Adrenal gland (tissue), 19 donors: ENCODE results near the gene HOXA10. TPM values are rescaled to one million over a fixed set of nuclear protein-coding genes. Genes with fewer than 3 reads are reported as not detected.

Experiments
- DNase-seq, 7 donors: peaks; one replicate each; pipeline ENCODE4 v3.0.0-alpha.2; 2019 to 2020
- H3K27ac ChIP-seq, 5 donors: fragments of 200-600 bp; sonication (generic) in 4 of 5; 1 replicate in 3 of 5; 2 replicates in 2 of 5; pipeline versions ENCODE4 v1.5.1 to v1.8.0; 2016 to 2020; ENCODE audit warnings: mild to moderate bottlenecking in 1 of 5
- H3K27me3 ChIP-seq: fragments of 200-600 bp; 2 replicates; pipeline ENCODE4 v1.8.0; 2021
- H3K36me3 ChIP-seq, 2 donors: fragments of 200-600 bp; replicated peaks in 1 of 2; 1 replicate in 1 of 2; 2 replicates in 1 of 2; pipeline versions ENCODE4 v1.5.1 to v1.8.0; 2018 to 2022
- H3K4me1 ChIP-seq, 2 donors: fragments of 200-600 bp; replicated peaks in 1 of 2; 1 replicate in 1 of 2; 2 replicates in 1 of 2; pipeline versions ENCODE4 v1.5.1 to v1.8.0; 2018 to 2021
- H3K4me3 ChIP-seq, 4 donors: fragments of 200-600 bp; sonication (generic) in 3 of 4; one replicate each; pipeline ENCODE4 v1.5.1; 2016 to 2018
- H3K9me3 ChIP-seq, 3 donors: fragments of 200-600 bp; sonication (generic) in 1 of 3; replicated peaks in 1 of 3; 1 replicate in 2 of 3; 2 replicates in 1 of 3; pipeline versions ENCODE4 v1.5.1 to v1.8.0; 2016 to 2021
- POLR2A ChIP-seq, 2 donors: fragments of 450-650 bp; IDR thresholded peaks; one replicate each; pipeline ENCODE4 v1.6.1; 2017; ENCODE audit warnings: antibody characterized with exemption in 2 of 2, mild to moderate bottlenecking in 2 of 2, moderate library complexity in 1 of 2
- WGBS, 4 donors: extraction: QIAGEN DNeasy Blood & Tissue Kit in 2 of 4; methylation state at CpG; one replicate each; pipeline versions ENCODE4 v1.1.5 to v1.1.7; 2013 to 2017; 5-methylcytosine and 5-hydroxymethylcytosine counted together
- intact Hi-C, 2 donors: fragments of 100-400 bp; cut with DNase I; formaldehyde crosslinking; loops; one replicate each; pipeline versions ENCODE4 v1.14.1 to v1.15.0; 2022 to 2023
- long read RNA-seq, 10 donors: library from polyadenylated mRNA in 3 of 10; unstranded in 2 of 10; stranded (forward) in 1 of 10; transcript quantifications; one replicate each; pipeline ENCODE4 v2.0.0 and lab custom pipeline, GENCODE V29; 2021 to 2026
- polyA plus RNA-seq, 3 donors: library from polyadenylated mRNA; stranded (reverse); fragments of 200-250 nt in 2 of 3; fragments of 350-450 nt in 1 of 3; fragmentation: Illumina TruSeq in 1 of 3; extraction: RNeasy Lipid Tissue Mini Kit (QIAGEN cat#74804) in 1 of 3; gene quantifications; one replicate each; pipeline ENCODE4 v1.2.3, GENCODE V29; 2013 to 2014
- total RNA-seq, 9 donors: library from RNA; depleted of rRNA in 4 of 9; stranded (reverse); fragments of >200 nt in 4 of 9; fragments of 120-200 nt in 1 of 9; fragmentation: NEBNext Ultra II Directional in 1 of 9; extraction: Animal tissue kit (Norgen Biotek cat#: 25700) in 1 of 9; gene quantifications; one replicate each; pipeline versions ENCODE4 v1.1.0 to v1.2.4, GENCODE V29; 2013 to 2023
- TF ChIP-seq, protein P1 (sequence below), 6 experiments: fragments of 450-650 bp in 4 of 6; fragments of 200-600 bp in 2 of 6; sonication (generic) in 1 of 6; IDR thresholded peaks; 1 replicate in 5 of 6; 2 replicates in 1 of 6; pipeline versions ENCODE4 v1.5.1 to v1.8.0; 2016 to 2021; ENCODE audit warnings: antibody characterized with exemption in 6 of 6, mild to moderate bottlenecking in 2 of 6, moderate library complexity in 1 of 6
- donor health status: healthy with polysubstance abuse.
- donor health status: Bipolar disorder and iron deficiency.
- donor health status: DM: yes; HTN: yes; CAD: no.
- donor health status: DM: no; HTN: no; CAD: no.
- donor health status: DM: no; HTN: no; CAD: no.
- donor health status: DM: yes; HTN: yes; CAD: no.

The HOXA10 gene
- total RNA-seq (10 to 100 TPM in 6 of 9 donors, 1 to 10 TPM in 2, under 1 TPM in 1; 0.11 to 14.7 (median 11.6) TPM), polyA plus RNA-seq (10 to 100 TPM in 1 of 3 donors, 1 to 10 TPM in 2; 3.8 to 14.1 (median 4.2) TPM)
- long read RNA-seq, donor 1, partial matches to known transcripts, result 0 of 1 reads
- long read RNA-seq, donor 1, other reads (novel, unspliced or antisense), result 0 of 1 reads
- long read RNA-seq, donor 2, result 0 reads
- long read RNA-seq, donor 3, result 0 reads
- long read RNA-seq, donor 4, transcript HOXA10-201 (2 exons, 2,541 nt), result major isoform, 9 of 10 reads
- long read RNA-seq, donor 4, partial matches to known transcripts, result 0 of 10 reads
- long read RNA-seq, donor 4, other reads (novel, unspliced or antisense), result 1 of 10 reads
- long read RNA-seq, donor 5, transcript HOXA10-201 (2 exons, 2,541 nt), result major isoform, 33 of 35 reads
- long read RNA-seq, donor 5, partial matches to known transcripts, result 0 of 35 reads
- long read RNA-seq, donor 5, other reads (novel, unspliced or antisense), result 2 of 35 reads
- long read RNA-seq, donor 6, transcript HOXA10-201 (2 exons, 2,541 nt), result major isoform, 5 of 6 reads
- long read RNA-seq, donor 6, partial matches to known transcripts, result 0 of 6 reads
- long read RNA-seq, donor 6, other reads (novel, unspliced or antisense), result 1 of 6 reads
- long read RNA-seq, donor 7, result 0 reads
- long read RNA-seq, donor 8, partial matches to known transcripts, result 0 of 1 reads
- long read RNA-seq, donor 8, other reads (novel, unspliced or antisense), result 0 of 1 reads
- long read RNA-seq, donor 9, result 0 reads
- long read RNA-seq, donor 10, partial matches to known transcripts, result 0 of 1 reads
- long read RNA-seq, donor 10, other reads (novel, unspliced or antisense), result 0 of 1 reads

DNA sequence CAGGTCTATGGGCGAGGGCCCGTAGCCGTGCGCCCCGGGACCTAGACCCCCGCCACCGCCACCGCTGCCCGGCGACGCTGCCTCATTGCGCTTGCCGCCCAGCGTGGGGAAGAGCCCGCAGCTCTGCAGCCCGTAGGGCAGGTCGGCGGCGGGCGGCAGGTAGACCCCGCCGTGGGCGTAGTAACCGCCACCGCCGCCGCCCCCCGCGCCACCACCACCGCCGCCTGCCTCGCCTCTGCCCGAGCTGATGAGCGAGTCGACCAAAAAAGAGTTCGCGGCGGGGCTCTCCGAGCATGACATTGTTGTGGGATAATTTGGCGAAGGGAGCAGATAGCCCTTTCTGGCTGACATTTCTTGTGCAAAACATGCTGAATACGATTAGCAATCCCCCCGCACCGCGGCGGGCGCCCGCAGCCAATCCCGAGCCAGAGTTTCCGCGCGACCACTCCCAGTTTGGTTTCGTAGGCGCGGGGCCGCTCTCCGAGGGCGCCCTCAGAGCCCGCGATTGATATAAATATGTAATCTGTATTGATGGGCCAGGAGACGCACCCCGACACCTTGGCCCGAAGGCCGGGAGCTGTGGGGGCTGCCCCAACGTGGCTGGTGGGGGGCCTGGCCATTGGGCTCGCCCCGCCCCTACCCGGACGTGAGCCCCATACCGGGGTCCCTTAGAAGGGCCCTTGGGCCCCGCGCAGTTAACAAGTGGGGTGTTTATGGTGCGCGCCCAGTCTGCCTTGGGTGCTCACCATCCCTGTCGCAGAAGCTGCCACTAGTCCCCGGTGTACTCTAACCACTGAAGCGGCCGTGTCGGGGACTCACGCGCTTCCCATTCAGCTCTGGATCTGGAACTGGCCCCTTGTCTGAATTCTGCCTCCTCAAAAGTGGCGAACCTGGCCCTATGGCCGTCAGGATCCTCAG is at the start of gene HOXA10:
HOXA10 (minus strand) TSS at position 365 of the 918 bp plus-strand sequence; CDS start at position 351, 14 bp downstream.
- H3K36me3 ChIP-seq, result no peaks in the 10 kb centered on the region
- no peaks in the 10 kb centered on the region for H3K9me3 ChIP-seq
- H3K27ac ChIP-seq, result peak within 1 kb of the TSS in 4 of 5 donors; percentile 65 to 89 (median 82)
- peaks cover 54% of the 10 kb centered on the region for H3K27me3 ChIP-seq
- 9 to 26% (median 13%) methylated on average over 20 to 82 of the region's 82 CpGs for WGBS, 4 donors
- TF ChIP-seq, protein P1, sequence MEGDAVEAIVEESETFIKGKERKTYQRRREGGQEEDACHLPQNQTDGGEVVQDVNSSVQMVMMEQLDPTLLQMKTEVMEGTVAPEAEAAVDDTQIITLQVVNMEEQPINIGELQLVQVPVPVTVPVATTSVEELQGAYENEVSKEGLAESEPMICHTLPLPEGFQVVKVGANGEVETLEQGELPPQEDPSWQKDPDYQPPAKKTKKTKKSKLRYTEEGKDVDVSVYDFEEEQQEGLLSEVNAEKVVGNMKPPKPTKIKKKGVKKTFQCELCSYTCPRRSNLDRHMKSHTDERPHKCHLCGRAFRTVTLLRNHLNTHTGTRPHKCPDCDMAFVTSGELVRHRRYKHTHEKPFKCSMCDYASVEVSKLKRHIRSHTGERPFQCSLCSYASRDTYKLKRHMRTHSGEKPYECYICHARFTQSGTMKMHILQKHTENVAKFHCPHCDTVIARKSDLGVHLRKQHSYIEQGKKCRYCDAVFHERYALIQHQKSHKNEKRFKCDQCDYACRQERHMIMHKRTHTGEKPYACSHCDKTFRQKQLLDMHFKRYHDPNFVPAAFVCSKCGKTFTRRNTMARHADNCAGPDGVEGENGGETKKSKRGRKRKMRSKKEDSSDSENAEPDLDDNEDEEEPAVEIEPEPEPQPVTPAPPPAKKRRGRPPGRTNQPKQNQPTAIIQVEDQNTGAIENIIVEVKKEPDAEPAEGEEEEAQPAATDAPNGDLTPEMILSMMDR (IDR thresholded peaks at IDR 0.05), result no peak
- TF ChIP-seq POLR2A (IDR thresholded peaks at IDR 0.05), result no peak
- H3K4me3 ChIP-seq, result peak within 1 kb of the TSS in 2 of 4 donors; percentile 39 to 66
- H3K4me1 ChIP-seq, result peaks cover 16 to 17% of the 10 kb centered on the region in 2 donors
- DNase-seq, result peak in 6 of 7 donors; percentile 15 to 51 (median 21)
- intact Hi-C loops, result no loop called here

DNA sequence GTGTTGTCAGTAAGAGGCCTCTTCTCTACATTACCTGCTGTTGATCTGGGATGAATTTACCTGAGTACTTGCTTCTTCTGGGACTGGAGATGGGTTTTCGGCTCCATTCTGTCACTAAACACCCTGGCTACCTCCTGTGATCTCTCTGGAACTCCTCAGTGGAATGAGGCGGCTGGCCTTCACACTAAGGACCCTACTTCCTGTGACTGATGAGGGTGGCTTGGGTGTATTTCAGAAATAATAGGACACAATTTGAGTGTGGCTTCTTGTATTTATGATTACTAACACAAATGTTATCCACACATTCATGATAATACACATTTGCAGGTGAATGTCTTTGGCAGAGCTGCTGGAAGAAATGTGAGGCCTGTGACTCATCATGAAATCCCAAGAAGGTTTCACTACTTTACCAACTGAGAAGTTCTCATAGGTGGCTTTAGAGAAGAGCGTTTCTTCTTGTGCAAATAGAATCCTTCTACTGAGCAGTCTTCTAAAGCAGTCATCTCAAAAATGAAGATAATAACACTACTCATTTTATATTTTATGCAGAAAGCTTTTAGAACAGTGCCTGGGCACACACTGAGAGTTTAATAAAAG is 47.2 kb upstream of the HOXA10 start:
- no peaks in the 10 kb centered on the region for H3K36me3 ChIP-seq
- H3K27ac ChIP-seq, result no peak overlapping the region
- intact Hi-C loops, result no loop called here
- peaks cover 77% of the 10 kb centered on the region for H3K27me3 ChIP-seq
- 93 to 96% (median 94%) methylated on average over 3 of the region's 3 CpGs for WGBS, 4 donors
- H3K9me3 ChIP-seq, result no peaks in the 10 kb centered on the region
- H3K4me3 ChIP-seq, result no peak overlapping the region
- TF ChIP-seq POLR2A (IDR thresholded peaks at IDR 0.05), result no peak
- TF ChIP-seq, protein P1 (IDR thresholded peaks at IDR 0.05), result no peak
- no peaks in the 10 kb centered on the region for H3K4me1 ChIP-seq
- peak in 1 of 7 donors; percentile 2 for DNase-seq

DNA sequence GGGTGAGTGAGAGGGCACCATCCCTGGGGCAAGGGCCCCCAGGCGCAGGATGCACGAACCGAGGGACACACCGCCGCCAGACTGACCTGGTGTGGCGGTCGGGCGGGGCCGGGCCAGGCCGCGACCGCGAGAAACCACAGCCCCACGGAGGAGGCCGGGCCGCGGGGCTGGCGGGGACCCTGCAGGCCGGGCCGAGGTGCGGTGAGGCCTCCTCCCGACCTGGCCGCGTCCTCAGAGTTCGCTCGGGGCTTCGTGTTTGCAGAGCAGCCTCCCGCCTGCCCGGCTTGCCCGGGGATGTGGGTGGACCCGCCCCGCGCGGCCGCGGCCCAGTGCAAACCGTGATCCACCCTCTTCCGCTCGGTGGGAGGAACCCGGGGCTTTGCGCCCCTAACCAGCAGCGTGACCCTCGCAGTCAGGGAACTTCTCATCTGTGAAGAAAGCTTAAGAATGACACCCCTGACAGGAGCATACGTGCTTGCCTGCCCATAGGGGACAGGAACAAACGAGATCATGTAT is 46.4 kb upstream of the HOXA10 start:
- H3K9me3 ChIP-seq, result no peaks in the 10 kb centered on the region
- peak in 1 of 7 donors; percentile 10 for DNase-seq
- H3K4me3 ChIP-seq, result no peak overlapping the region
- no peaks in the 10 kb centered on the region for H3K36me3 ChIP-seq
- whole genome bisulfite sequencing, 4 donors, result 36 to 87% (median 36%) methylated on average over 2 to 45 of the region's 45 CpGs
- no peak overlapping the region for H3K27ac ChIP-seq
- no peaks in the 10 kb centered on the region for H3K4me1 ChIP-seq
- TF ChIP-seq, protein P1 (IDR thresholded peaks at IDR 0.05), result no peak
- no peak for TF ChIP-seq POLR2A (IDR thresholded peaks at IDR 0.05)
- intact Hi-C loops, result no loop called here
- peaks cover 69% of the 10 kb centered on the region for H3K27me3 ChIP-seq
